Activated T-cell treated with anti-CD3 and anti-CD28 coated beads, Interleukin-2, amount 50 U/mL, for 4 hours (primary cell): ENCODE results near the gene GRAMD2A. TPM values are rescaled to one million over a fixed set of nuclear protein-coding genes. Genes with fewer than 3 reads are reported as not detected.

ENCODE experiments used
- ATAC-seq, 2 donors: fragments of 200-7000 bp; cut with Tn5 transposase; one replicate each; pipeline ENCODE4 v1.10.0; 2021
- DNase-seq: peaks from one replicate; pipeline ENCODE4 v3.0.0-alpha.2; 2020
- H3K27me3 Mint-ChIP-seq: one replicate; pipeline ENCODE4 v1.8.0; 2021; ENCODE audit warnings: low read depth, mixed read lengths
- H3K36me3 Mint-ChIP-seq: one replicate; pipeline ENCODE4 v1.8.0; 2022; ENCODE audit warnings: mixed read lengths; ENCODE audit not compliant: insufficient read depth
- H3K4me1 Mint-ChIP-seq: one replicate; pipeline ENCODE4 v1.8.0; 2021; ENCODE audit warnings: low read depth, mixed read lengths
- H3K4me3 Mint-ChIP-seq: one replicate; pipeline ENCODE4 v1.8.0; 2021; ENCODE audit warnings: mild to moderate bottlenecking, moderate library complexity, mixed read lengths
- H3K9me3 Mint-ChIP-seq: one replicate; pipeline ENCODE4 v1.8.0; 2021; ENCODE audit warnings: mixed read lengths
- total RNA-seq, 3 donors: library from RNA; stranded (reverse); gene quantifications; one replicate each; pipeline ENCODE4 v1.2.1, GENCODE V29; 2021

GRAMD2A gene
- total RNA-seq, 3 donors from 2014 or later = not detected

- no peaks in the 10 kb centered on the region for H3K9me3 Mint-ChIP-seq
- no peaks in the 10 kb centered on the region for H3K4me1 Mint-ChIP-seq
- no peak for DNase-seq
- no peaks in the 10 kb centered on the region for H3K36me3 Mint-ChIP-seq
- H3K27me3 Mint-ChIP-seq = peaks cover 39% of the 10 kb centered on the region
- no peak overlapping the region for H3K4me3 Mint-ChIP-seq
- peak in 1 of 2 donors; percentile 18 for ATAC-seq
These were observed 13.3 kb downstream of the GRAMD2A start for GRCh38 chr15:72184165-72184811.

- no peaks in the 10 kb centered on the region for H3K4me1 Mint-ChIP-seq
- ATAC-seq = no peak
- peaks cover 39% of the 10 kb centered on the region for H3K27me3 Mint-ChIP-seq
- no peak for DNase-seq
- no peak overlapping the region for H3K4me3 Mint-ChIP-seq
- no peaks in the 10 kb centered on the region for H3K9me3 Mint-ChIP-seq
- H3K36me3 Mint-ChIP-seq = no peaks in the 10 kb centered on the region
These were observed 13.8 kb downstream of the GRAMD2A start for GRCh38 chr15:72183781-72184164.

GRCh38 chr15:72182673-72183072, 14.9 kb downstream of the GRAMD2A start:
- H3K27me3 Mint-ChIP-seq = peaks cover 39% of the 10 kb centered on the region
- no peak for DNase-seq
- H3K9me3 Mint-ChIP-seq = no peaks in the 10 kb centered on the region
- no peaks in the 10 kb centered on the region for H3K36me3 Mint-ChIP-seq
- ATAC-seq = no peak
- H3K4me3 Mint-ChIP-seq = no peak overlapping the region
- H3K4me1 Mint-ChIP-seq = no peaks in the 10 kb centered on the region

GRCh38 chr15:72182244-72182643, 15.3 kb downstream of the GRAMD2A start:
- H3K36me3 Mint-ChIP-seq = no peaks in the 10 kb centered on the region
- peaks cover 39% of the 10 kb centered on the region for H3K27me3 Mint-ChIP-seq
- no peak overlapping the region for H3K4me3 Mint-ChIP-seq
- ATAC-seq (no peak), DNase-seq (no peak)
- no peaks in the 10 kb centered on the region for H3K9me3 Mint-ChIP-seq
- no peaks in the 10 kb centered on the region for H3K4me1 Mint-ChIP-seq

- no peaks in the 10 kb centered on the region for H3K36me3 Mint-ChIP-seq
- DNase-seq = no peak
- H3K27me3 Mint-ChIP-seq = peaks cover 36% of the 10 kb centered on the region
- no peaks in the 10 kb centered on the region for H3K9me3 Mint-ChIP-seq
- ATAC-seq = no peak
- no peak overlapping the region for H3K4me3 Mint-ChIP-seq
- H3K4me1 Mint-ChIP-seq = no peaks in the 10 kb centered on the region
These were observed 16.7 kb downstream of the GRAMD2A start for GRCh38 chr15:72180761-72181324.

GRCh38 chr15:72179950-72180581, 17.5 kb downstream of the GRAMD2A start:
- Mint-ChIP-seq H3K4me1 (no peaks in the 10 kb centered on the region), H3K9me3 (no peaks in the 10 kb centered on the region)

GRCh38 chr15:72178976-72179585, 18.5 kb downstream of the GRAMD2A start:
- Mint-ChIP-seq H3K4me1 (no peaks in the 10 kb centered on the region), H3K36me3 (no peaks in the 10 kb centered on the region), H3K9me3 (no peaks in the 10 kb centered on the region), H3K27me3 (peaks cover 31% of the 10 kb centered on the region), H3K4me3 (no peak overlapping the region)
- ATAC-seq = no peak
- DNase-seq = no peak

More at GRCh38 chr15:72179950-72180581, 17.5 kb downstream of the GRAMD2A start:
- Mint-ChIP-seq H3K4me3 (no peak overlapping the region), H3K27me3 (peaks cover 33% of the 10 kb centered on the region), H3K36me3 (no peaks in the 10 kb centered on the region)
- no peak for ATAC-seq
- DNase-seq = no peak

GRCh38 chr15:72176743-72177142, 20.8 kb downstream of the GRAMD2A start:
- ATAC-seq = no peak

GRCh38 chr15:72176159-72176558, 21.4 kb downstream of the GRAMD2A start:
- no peak for DNase-seq
- H3K4me1 Mint-ChIP-seq = no peaks in the 10 kb centered on the region
- H3K4me3 Mint-ChIP-seq = no peak overlapping the region
- H3K27me3 Mint-ChIP-seq = peaks cover 8% of the 10 kb centered on the region
- ATAC-seq = no peak
- no peaks in the 10 kb centered on the region for H3K36me3 Mint-ChIP-seq
- H3K9me3 Mint-ChIP-seq = no peaks in the 10 kb centered on the region

More at GRCh38 chr15:72176743-72177142, 20.8 kb downstream of the GRAMD2A start:
- Mint-ChIP-seq H3K4me3 (no peak overlapping the region), H3K27me3 (peaks cover 14% of the 10 kb centered on the region), H3K4me1 (no peaks in the 10 kb centered on the region), H3K9me3 (no peaks in the 10 kb centered on the region), H3K36me3 (no peaks in the 10 kb centered on the region)
- DNase-seq = no peak

- DNase-seq (no peak), ATAC-seq (no peak)
- no peaks in the 10 kb centered on the region for H3K4me1 Mint-ChIP-seq
- H3K36me3 Mint-ChIP-seq = no peaks in the 10 kb centered on the region
- H3K4me3 Mint-ChIP-seq = no peak overlapping the region
- no peaks in the 10 kb centered on the region for H3K9me3 Mint-ChIP-seq
- H3K27me3 Mint-ChIP-seq = peaks cover 4% of the 10 kb centered on the region
These were observed 22.2 kb downstream of the GRAMD2A start for GRCh38 chr15:72175186-72176044.

- Mint-ChIP-seq H3K27me3 (peaks cover 4% of the 10 kb centered on the region), H3K9me3 (no peaks in the 10 kb centered on the region), H3K4me1 (no peaks in the 10 kb centered on the region), H3K36me3 (no peaks in the 10 kb centered on the region), H3K4me3 (no peak overlapping the region)
- ATAC-seq (peak in 1 of 2 donors; percentile 25), DNase-seq (no peak)
These were observed 22.9 kb downstream of the GRAMD2A start for GRCh38 chr15:72174551-72175165.

GRCh38 chr15:72173864-72174550, 23.6 kb downstream of the GRAMD2A start:
- H3K9me3 Mint-ChIP-seq = no peaks in the 10 kb centered on the region
- no peaks in the 10 kb centered on the region for H3K36me3 Mint-ChIP-seq
- H3K4me3 Mint-ChIP-seq = no peak overlapping the region
- ATAC-seq (no peak), DNase-seq (no peak)
- peaks cover 4% of the 10 kb centered on the region for H3K27me3 Mint-ChIP-seq
- H3K4me1 Mint-ChIP-seq = no peaks in the 10 kb centered on the region

- ATAC-seq = no peak
- Mint-ChIP-seq H3K27me3 (peaks cover 4% of the 10 kb centered on the region), H3K36me3 (no peaks in the 10 kb centered on the region), H3K4me3 (no peak overlapping the region), H3K9me3 (no peaks in the 10 kb centered on the region), H3K4me1 (peaks cover under 1% of the 10 kb centered on the region)
- DNase-seq = no peak
These were observed 24.2 kb downstream of the GRAMD2A start for GRCh38 chr15:72173401-72173800.
